ENCODE results near the gene RFK.

Gene RFK

GRCh38 chr9:76400534-76401096, 6.4 kb upstream of the RFK start:
- DNase-seq (ENCODE audit: low spot score): no peak
- no peaks in the 10 kb centered on the region for H3K9me3 Mint-ChIP-seq
- no peaks in the 10 kb centered on the region for H3K36me3 Mint-ChIP-seq (ENCODE audit: low read depth)
- peaks cover 21% of the 10 kb centered on the region for H3K4me1 Mint-ChIP-seq (ENCODE audit: low read depth)
- no peak overlapping the region for H3K27ac Mint-ChIP-seq
- H3K4me3 Mint-ChIP-seq: no peak overlapping the region
- peaks cover 2% of the 10 kb centered on the region for H3K27me3 Mint-ChIP-seq (ENCODE audit: low read depth)

DNA sequence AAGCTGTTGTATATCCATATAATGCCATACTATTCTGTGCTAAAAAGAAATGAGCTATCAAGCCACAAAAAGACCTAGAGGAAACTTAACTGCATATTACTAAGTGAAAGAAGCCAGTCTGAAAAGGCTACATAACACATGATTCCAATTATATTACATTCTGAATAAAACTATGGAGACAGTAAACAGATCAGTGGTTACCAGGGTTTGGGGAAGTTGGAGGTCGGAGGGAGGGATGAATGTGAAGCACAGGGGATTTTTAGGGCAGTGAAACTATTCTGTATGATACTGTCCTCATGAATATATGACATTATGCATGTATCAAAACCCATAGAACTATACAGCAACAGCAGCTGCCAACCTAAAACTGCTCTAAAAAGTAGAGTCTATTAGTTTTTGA, 5.6 kb upstream of the RFK start:
- Mint-ChIP-seq H3K36me3 (ENCODE audit: low read depth) (no peaks in the 10 kb centered on the region), H3K27me3 (ENCODE audit: low read depth) (peaks cover 2% of the 10 kb centered on the region), H3K27ac (no peak overlapping the region), H3K4me1 (ENCODE audit: low read depth) (peaks cover 25% of the 10 kb centered on the region), H3K9me3 (no peaks in the 10 kb centered on the region), H3K4me3 (no peak overlapping the region)
- no peak for DNase-seq (ENCODE audit: low spot score)

DNA sequence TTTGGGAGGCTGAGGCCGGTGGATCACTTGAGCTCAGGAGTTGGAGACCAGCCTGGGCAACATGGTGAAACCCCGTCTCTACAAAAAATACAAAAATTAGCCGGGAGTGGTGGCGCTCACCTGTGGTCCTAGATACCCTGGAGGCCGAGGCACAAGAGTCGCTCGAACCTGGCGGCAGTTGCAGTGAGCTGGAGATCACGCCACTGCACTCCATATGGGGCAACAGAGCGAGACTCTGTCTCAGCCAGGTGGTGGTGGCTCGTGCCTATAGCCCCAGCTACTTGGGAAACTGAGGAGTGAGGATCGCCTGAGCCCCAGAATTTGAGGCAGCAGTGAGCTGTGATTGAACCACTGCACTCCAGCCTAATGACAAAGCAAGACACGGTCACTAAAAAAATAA, 2.4 kb upstream of the RFK start:
- Mint-ChIP-seq H3K36me3 (ENCODE audit: low read depth) (peaks cover 13% of the 10 kb centered on the region), H3K4me1 (ENCODE audit: low read depth) (peaks cover 26% of the 10 kb centered on the region), H3K27me3 (ENCODE audit: low read depth) (peaks cover 2% of the 10 kb centered on the region), H3K27ac (no peak overlapping the region), H3K4me3 (no peak overlapping the region), H3K9me3 (no peaks in the 10 kb centered on the region)
- no peak for DNase-seq (ENCODE audit: low spot score)

DNA sequence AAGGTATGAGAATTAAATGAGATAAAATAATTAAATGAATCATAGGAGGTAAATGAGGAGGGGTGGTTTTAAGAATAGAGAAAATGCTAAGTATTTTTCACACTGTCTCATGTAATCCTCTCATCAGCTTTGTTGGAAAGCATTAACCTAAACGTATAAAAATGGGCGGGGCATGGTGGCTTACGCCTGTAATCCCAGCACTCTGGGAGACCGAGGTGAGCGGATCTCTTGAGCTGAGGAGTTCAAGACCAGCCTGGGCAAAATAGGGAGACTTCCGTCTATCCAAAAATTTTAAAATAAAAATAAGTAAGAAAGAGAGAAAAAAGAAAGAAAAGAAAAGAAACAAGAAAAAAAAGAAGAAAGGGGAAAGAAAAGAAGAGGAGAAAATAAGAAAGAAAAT, 1.9 kb upstream of the RFK start:
- no peak overlapping the region for H3K27ac Mint-ChIP-seq
- H3K4me1 Mint-ChIP-seq (ENCODE audit: low read depth): peaks cover 28% of the 10 kb centered on the region
- no peak for DNase-seq (ENCODE audit: low spot score)
- H3K4me3 Mint-ChIP-seq: no peak overlapping the region
- peaks cover 2% of the 10 kb centered on the region for H3K27me3 Mint-ChIP-seq (ENCODE audit: low read depth)
- no peaks in the 10 kb centered on the region for H3K9me3 Mint-ChIP-seq
- H3K36me3 Mint-ChIP-seq (ENCODE audit: low read depth): peaks cover 15% of the 10 kb centered on the region

- Mint-ChIP-seq H3K4me1 (ENCODE audit: low read depth) (peaks cover 30% of the 10 kb centered on the region), H3K36me3 (ENCODE audit: low read depth) (peaks cover 23% of the 10 kb centered on the region), H3K4me3 (peak overlapping the region; percentile 99), H3K27ac (peak overlapping the region; percentile 99), H3K27me3 (ENCODE audit: low read depth) (peaks cover 2% of the 10 kb centered on the region), H3K9me3 (no peaks in the 10 kb centered on the region)
- DNase-seq (ENCODE audit: low spot score): no peak
These were observed 1.2 kb upstream of the RFK start for GRCh38 chr9:76395381-76395780.

- DNase-seq (ENCODE audit: low spot score): peak; percentile 62
- Mint-ChIP-seq H3K9me3 (no peaks in the 10 kb centered on the region), H3K4me1 (ENCODE audit: low read depth) (peaks cover 27% of the 10 kb centered on the region), H3K27ac (peak overlapping the region; percentile 99), H3K36me3 (ENCODE audit: low read depth) (peaks cover 23% of the 10 kb centered on the region), H3K4me3 (peak overlapping the region; percentile 99), H3K27me3 (ENCODE audit: low read depth) (no peaks in the 10 kb centered on the region)
These were observed 680 bp upstream of the RFK start for GRCh38 chr9:76394960-76395252.

DNA sequence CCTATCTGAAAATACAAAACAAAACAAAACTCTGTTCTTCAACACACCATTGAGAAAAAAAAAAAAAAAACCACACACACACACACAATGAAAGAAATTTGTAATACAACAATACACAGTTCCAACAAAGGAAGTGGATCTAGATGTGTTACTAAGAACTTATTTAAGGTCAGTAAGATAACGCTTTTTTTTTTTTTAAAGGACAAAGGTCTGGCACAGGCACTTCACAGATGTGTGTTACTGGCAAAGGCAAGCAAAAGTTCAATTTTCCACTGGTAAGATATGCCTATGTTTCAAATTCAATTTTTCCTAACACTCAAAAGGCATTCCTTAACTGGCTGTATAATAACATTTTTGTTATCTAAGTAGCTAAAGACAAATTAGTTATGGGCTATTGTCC, 3.6 kb downstream of the RFK start:
- Mint-ChIP-seq H3K36me3 (ENCODE audit: low read depth) (peaks cover 36% of the 10 kb centered on the region), H3K27ac (no peak overlapping the region), H3K4me3 (no peak overlapping the region)

DNA sequence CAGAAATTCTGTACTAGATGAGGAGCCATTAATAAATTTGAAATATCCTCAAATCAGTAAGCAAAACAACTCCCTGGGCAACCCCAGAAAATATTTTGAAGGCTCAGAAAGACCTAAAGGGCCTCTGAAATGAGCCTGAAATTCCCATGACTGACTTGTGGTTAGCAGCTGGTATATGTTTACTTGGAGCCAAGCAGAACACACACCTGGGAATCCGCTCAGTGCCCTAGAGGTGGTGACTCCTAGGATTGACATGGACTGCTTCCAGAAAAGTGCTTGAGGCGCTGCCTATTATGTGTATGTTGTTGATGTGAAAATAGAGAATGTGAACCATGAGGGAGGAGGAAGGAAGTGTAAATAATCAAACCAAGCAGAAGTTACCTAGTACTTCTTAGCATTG, 14.7 kb downstream of the RFK start:
- DNase-seq (ENCODE audit: low spot score): no peak
- Mint-ChIP-seq H3K4me3 (no peak overlapping the region), H3K9me3 (no peaks in the 10 kb centered on the region), H3K4me1 (ENCODE audit: low read depth) (no peaks in the 10 kb centered on the region), H3K27me3 (ENCODE audit: low read depth) (no peaks in the 10 kb centered on the region), H3K36me3 (ENCODE audit: low read depth) (peaks cover 5% of the 10 kb centered on the region), H3K27ac (no peak overlapping the region)

More for the DNA sequence above, 3.6 kb downstream of the RFK start:
- Mint-ChIP-seq H3K4me1 (ENCODE audit: low read depth) (peaks cover 29% of the 10 kb centered on the region), H3K9me3 (no peaks in the 10 kb centered on the region), H3K27me3 (ENCODE audit: low read depth) (no peaks in the 10 kb centered on the region)
- DNase-seq (ENCODE audit: low spot score): no peak

DNA sequence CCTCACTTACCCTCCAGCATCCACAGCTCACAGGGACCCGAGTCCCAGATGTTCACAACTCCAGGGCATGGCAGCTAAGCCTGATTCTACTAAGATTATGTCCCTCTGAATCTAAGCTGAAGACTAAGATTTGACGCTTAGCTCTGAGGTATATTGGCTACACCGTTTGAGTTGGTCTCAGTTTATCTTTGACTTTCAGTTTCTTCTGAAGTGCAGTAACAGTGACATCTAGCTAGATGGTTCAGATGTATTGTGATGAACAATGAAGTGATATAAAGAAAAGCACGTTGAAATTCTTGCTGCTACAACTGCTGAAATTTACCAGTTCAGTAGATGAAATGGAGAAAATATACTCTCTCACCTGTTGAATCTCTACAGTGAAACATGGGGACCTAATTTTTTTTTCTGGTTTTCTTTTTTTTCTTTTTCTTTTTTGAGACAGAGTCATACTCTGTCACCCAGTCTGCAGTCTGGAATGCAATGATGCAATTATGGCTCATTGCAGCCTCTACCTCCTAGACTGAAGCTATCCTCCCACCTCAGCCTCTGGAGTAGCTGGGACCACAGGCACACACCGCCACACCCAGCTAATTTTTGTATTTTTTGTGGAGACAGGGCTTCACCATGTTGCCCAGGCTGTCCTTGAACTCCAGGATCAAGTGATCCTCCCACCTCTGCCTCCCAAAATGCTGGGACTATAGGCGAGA, 15.7 kb downstream of the RFK start:
- H3K4me1 Mint-ChIP-seq (ENCODE audit: low read depth): no peaks in the 10 kb centered on the region
- H3K9me3 Mint-ChIP-seq: no peaks in the 10 kb centered on the region
- H3K27ac Mint-ChIP-seq: no peak overlapping the region
- H3K4me3 Mint-ChIP-seq: no peak overlapping the region
- no peaks in the 10 kb centered on the region for H3K27me3 Mint-ChIP-seq (ENCODE audit: low read depth)
- DNase-seq (ENCODE audit: low spot score): no peak
- H3K36me3 Mint-ChIP-seq (ENCODE audit: low read depth): peaks cover 4% of the 10 kb centered on the region

GRCh38 chr9:76377791-76378190, 16.4 kb downstream of the RFK start:
- Mint-ChIP-seq H3K36me3 (ENCODE audit: low read depth) (peaks cover 2% of the 10 kb centered on the region), H3K27me3 (ENCODE audit: low read depth) (no peaks in the 10 kb centered on the region), H3K27ac (no peak overlapping the region), H3K9me3 (no peaks in the 10 kb centered on the region), H3K4me3 (no peak overlapping the region), H3K4me1 (ENCODE audit: low read depth) (no peaks in the 10 kb centered on the region)
- no peak for DNase-seq (ENCODE audit: low spot score)

DNA sequence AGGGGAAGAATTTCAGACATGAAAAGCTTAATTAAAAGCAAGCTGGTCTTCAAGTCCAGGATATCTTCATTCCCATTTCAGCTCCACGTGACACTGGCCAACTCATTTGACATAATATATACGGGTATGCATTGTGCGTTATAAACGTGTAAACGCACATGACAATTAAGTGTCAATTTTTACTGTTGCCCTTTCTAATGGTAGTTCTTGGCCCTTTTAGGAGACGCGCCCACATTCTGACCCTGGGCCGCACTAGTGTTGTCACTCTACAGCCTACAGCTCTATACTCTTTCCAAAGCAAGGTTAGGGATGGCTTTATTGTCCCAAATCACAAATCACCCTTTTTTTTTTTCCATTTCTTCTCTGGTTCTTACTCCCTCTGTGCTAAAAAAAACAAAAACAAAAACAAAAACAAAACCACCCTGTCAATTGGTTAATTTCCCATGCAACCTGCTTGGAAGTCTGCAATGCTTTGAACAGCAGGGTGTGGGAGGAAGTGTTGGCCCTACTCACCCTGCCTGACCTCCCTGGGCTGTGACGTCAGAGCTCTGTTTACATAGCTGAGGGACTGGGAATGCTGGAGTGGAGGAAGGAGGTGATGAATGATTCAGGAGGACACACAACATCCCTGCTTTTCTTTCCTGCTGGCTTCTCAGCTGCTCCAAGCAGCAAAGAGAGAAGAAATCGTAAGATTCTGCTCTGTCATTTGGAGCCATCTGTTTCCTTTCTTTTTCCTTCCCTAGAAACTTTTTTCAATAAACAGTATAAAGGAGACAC, 19.3 kb downstream of the RFK start:
- Mint-ChIP-seq H3K4me1 (ENCODE audit: low read depth) (no peaks in the 10 kb centered on the region), H3K27me3 (ENCODE audit: low read depth) (no peaks in the 10 kb centered on the region), H3K9me3 (no peaks in the 10 kb centered on the region), H3K27ac (no peak overlapping the region), H3K4me3 (no peak overlapping the region), H3K36me3 (ENCODE audit: low read depth) (no peaks in the 10 kb centered on the region)
- no peak for DNase-seq (ENCODE audit: low spot score)

DNA sequence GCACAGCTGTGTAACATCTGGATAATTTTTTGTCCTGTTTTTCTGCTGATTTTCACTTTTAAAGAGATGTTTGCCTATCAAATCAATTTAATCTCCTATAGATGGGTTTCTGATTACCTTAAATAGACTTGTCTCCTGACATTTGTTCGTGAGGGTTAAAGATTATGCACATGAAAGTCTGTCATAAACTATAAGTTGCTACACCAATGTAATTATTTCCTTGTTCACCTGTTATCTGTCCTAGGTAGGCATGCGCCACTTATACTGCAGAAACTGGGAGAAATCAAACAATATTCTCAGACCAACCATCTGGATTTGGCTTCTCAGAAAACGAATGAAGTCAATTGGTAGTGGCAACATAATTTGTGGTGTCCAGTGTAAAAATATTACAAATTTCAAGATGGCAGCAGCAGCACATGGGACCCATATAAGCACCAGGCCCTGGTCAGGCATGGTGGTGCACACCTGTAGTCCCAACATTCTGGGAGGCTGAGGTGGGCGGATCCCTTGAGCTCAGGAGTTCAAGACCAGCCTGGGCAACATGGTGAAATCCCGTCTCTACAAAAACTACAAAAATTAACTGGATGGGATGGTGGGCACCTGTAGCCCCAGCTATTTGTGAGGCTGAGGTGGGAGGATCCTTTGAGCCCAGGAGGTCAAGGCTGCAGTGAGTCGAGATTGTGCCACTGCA, 20.3 kb downstream of the RFK start:
- Mint-ChIP-seq H3K4me3 (no peak overlapping the region), H3K4me1 (ENCODE audit: low read depth) (no peaks in the 10 kb centered on the region), H3K27ac (no peak overlapping the region), H3K9me3 (no peaks in the 10 kb centered on the region), H3K36me3 (ENCODE audit: low read depth) (no peaks in the 10 kb centered on the region), H3K27me3 (ENCODE audit: low read depth) (no peaks in the 10 kb centered on the region)
- DNase-seq (ENCODE audit: low spot score): no peak

- no peaks in the 10 kb centered on the region for H3K36me3 Mint-ChIP-seq (ENCODE audit: low read depth)
- no peaks in the 10 kb centered on the region for H3K4me1 Mint-ChIP-seq (ENCODE audit: low read depth)
- H3K27me3 Mint-ChIP-seq (ENCODE audit: low read depth): no peaks in the 10 kb centered on the region
- no peak overlapping the region for H3K4me3 Mint-ChIP-seq
- no peaks in the 10 kb centered on the region for H3K9me3 Mint-ChIP-seq
- no peak overlapping the region for H3K27ac Mint-ChIP-seq
- no peak for DNase-seq (ENCODE audit: low spot score)
These were observed 20.9 kb downstream of the RFK start for GRCh38 chr9:76373173-76373783.

GRCh38 chr9:76372336-76372735, 21.9 kb downstream of the RFK start:
- Mint-ChIP-seq H3K4me3 (no peak overlapping the region), H3K36me3 (ENCODE audit: low read depth) (no peaks in the 10 kb centered on the region), H3K27ac (no peak overlapping the region), H3K9me3 (no peaks in the 10 kb centered on the region), H3K4me1 (ENCODE audit: low read depth) (no peaks in the 10 kb centered on the region), H3K27me3 (ENCODE audit: low read depth) (no peaks in the 10 kb centered on the region)
- no peak for DNase-seq (ENCODE audit: low spot score)
